Caco-2 (cell line): ENCODE measurements around the gene PROSER3. TPM values are rescaled to one million over a fixed set of nuclear protein-coding genes. Genes with fewer than 3 reads are reported as not detected.

Experiments used
- BruUV-seq: library from RNA; stranded (reverse); fragments of 400-500 nt; replicated peaks from 2 replicates; lab custom pipeline; 2021; lab: Mats Ljungman, UMichigan
- CTCF ChIA-PET: fragments of 300-600 bp; sonication (Branson Sonifier 250); formaldehyde crosslinking; loops from one replicate; lab custom pipeline; 2022; ENCODE audit warnings: antibody characterized with exemption; lab: Charles Lee
- POLR2A ChIA-PET: fragments of 300-600 bp; sonication (Branson Sonifier 250); formaldehyde crosslinking; loops from one replicate; lab custom pipeline; 2022; ENCODE audit warnings: antibody characterized with exemption; lab: Charles Lee
- DNase-seq, 2 experiments: peaks; one replicate each; pipeline versions ENCODE4 v3.0.0 to v3.0.0-alpha.2; 2020 to 2022
- H3K27me3 ChIP-seq: replicated peaks from 2 replicates; pipeline ENCODE4 v1.6.0; 2011; ENCODE audit warnings: low read length; ENCODE audit not compliant: control insufficient read depth, insufficient read depth
- H3K36me3 ChIP-seq: 2 replicates; pipeline ENCODE4 v1.5.1; 2011; ENCODE audit warnings: low read length; ENCODE audit not compliant: control insufficient read depth, insufficient read depth
- H3K4me1 ChIP-seq: fragments of 250-450 bp; sonication (Bioruptor Pico); 2 replicates; pipeline ENCODE4 v1.5.1; 2020; ENCODE audit warnings: mild to moderate bottlenecking
- H3K4me3 ChIP-seq: 2 replicates; pipeline ENCODE4 v1.5.1; 2011; ENCODE audit warnings: low read depth, mild to moderate bottlenecking, control low read depth, low read length
- H3K9me3 ChIP-seq: fragments of 250-450 bp; sonication (Bioruptor Pico); 2 replicates; pipeline ENCODE4 v1.5.1; 2020; ENCODE audit warnings: mild to moderate bottlenecking, moderate library complexity
- H3K27ac Mint-ChIP-seq: one replicate; pipeline ENCODE4 v1.8.0; 2022; ENCODE audit warnings: mixed read lengths; ENCODE audit not compliant: unreplicated experiment
- H3K27me3 Mint-ChIP-seq: one replicate; pipeline ENCODE4 v1.8.0; 2022; ENCODE audit warnings: mixed read lengths; ENCODE audit not compliant: insufficient read depth, unreplicated experiment
- H3K36me3 Mint-ChIP-seq: one replicate; pipeline ENCODE4 v1.8.0; 2022; ENCODE audit warnings: mild to moderate bottlenecking, mixed read lengths; ENCODE audit not compliant: insufficient read depth, unreplicated experiment
- H3K4me1 Mint-ChIP-seq: one replicate; pipeline ENCODE4 v1.8.0; 2022; ENCODE audit warnings: low read depth, mixed read lengths; ENCODE audit not compliant: unreplicated experiment
- H3K4me3 Mint-ChIP-seq: one replicate; pipeline ENCODE4 v1.8.0; 2022; ENCODE audit warnings: mild to moderate bottlenecking, moderate library complexity, mixed read lengths; ENCODE audit not compliant: unreplicated experiment
- H3K9me3 Mint-ChIP-seq: one replicate; pipeline ENCODE4 v1.8.0; 2022; ENCODE audit warnings: mixed read lengths; ENCODE audit not compliant: unreplicated experiment
- CTCF ChIP-seq, 2 experiments: fragments of 200-600 bp in 1 of 2; IDR thresholded peaks; 1 replicate in 1 of 2; 2 replicates in 1 of 2; pipeline versions ENCODE4 v1.5.1 to v1.8.0; 2011 to 2022; ENCODE audit warnings: antibody characterized with exemption in 1 of 2, control low read depth in 1 of 2, inconsistent platforms in 1 of 2, low read depth in 1 of 2, low read length in 1 of 2, mild to moderate bottlenecking in 1 of 2, moderate library complexity in 1 of 2; ENCODE audit not compliant: insufficient read depth in 1 of 2, severe bottlenecking in 1 of 2, unreplicated experiment in 1 of 2
- intact Hi-C: fragments of 100-400 bp; cut with micrococcal nuclease; formaldehyde crosslinking; loops from one replicate; pipeline ENCODE4 v1.10.0; 2022; ENCODE audit not compliant: unreplicated experiment
- total RNA-seq: library from RNA; stranded (reverse); gene quantifications from 2 replicates; pipeline ENCODE4 v1.2.3, GENCODE V29; 2022

The PROSER3 gene
- total RNA-seq, 1 experiment from 2014 or later = 34.6 TPM

- ChIA-PET POLR2A (no interaction called here), CTCF (interaction anchor here (0.6 kb wide), 1 partner anchor 22 kb away, joined by 3 read pairs; no protein-coding TSS in a partner anchor)
- no peak for DNase-seq
- intact Hi-C loops = no loop called here
- Mint-ChIP-seq H3K4me3 (no peak overlapping the region), H3K27me3 (peaks cover 10% of the 10 kb centered on the region), H3K9me3 (no peaks in the 10 kb centered on the region), H3K4me1 (no peaks in the 10 kb centered on the region), H3K27ac (no peak overlapping the region), H3K36me3 (peaks cover 5% of the 10 kb centered on the region)
- Histone ChIP-seq H3K4me1 (no peaks in the 10 kb centered on the region), H3K27me3 (no peaks in the 10 kb centered on the region), H3K36me3 (no peaks in the 10 kb centered on the region), H3K4me3 (no peak overlapping the region), H3K9me3 (no peaks in the 10 kb centered on the region)
- no TSS peak for BruUV-seq
- TF ChIP-seq CTCF (IDR thresholded peaks at IDR 0.05; ENCODE audit: insufficient read depth in 1 of 2, low read depth in 1 of 2, low read length in 1 of 2, severe bottlenecking in 1 of 2, unreplicated experiment in 1 of 2) = no peak
Observed at GRCh38 chr19:35797663-35798062, 39.7 kb downstream of the PROSER3 start.

DNA sequence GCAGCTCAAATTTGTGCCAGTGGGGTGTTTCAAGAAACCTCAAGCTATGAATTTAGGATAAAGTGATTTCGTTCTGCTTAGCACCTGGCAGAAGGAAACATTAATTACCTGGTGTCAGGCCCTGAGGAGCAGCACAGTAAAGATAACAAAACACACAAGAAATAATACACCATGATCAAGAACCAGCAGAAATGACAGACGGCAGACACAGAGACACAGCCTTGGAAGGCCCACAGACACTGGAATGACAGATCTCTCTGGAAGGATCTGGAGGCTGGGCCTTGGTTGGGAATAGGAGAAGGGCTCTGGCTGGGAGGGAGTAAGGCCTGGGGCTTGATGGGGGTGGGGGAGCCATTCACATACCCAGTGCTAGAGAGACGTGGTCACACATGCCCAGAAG is 43.9 kb downstream of the PROSER3 start:
- H3K9me3 ChIP-seq = no peaks in the 10 kb centered on the region
- no peak overlapping the region for H3K27ac Mint-ChIP-seq
- peaks cover 10% of the 10 kb centered on the region for H3K27me3 Mint-ChIP-seq
- no peak for DNase-seq
- H3K4me1 Mint-ChIP-seq = no peaks in the 10 kb centered on the region
- intact Hi-C loops = no loop called here
- no peaks in the 10 kb centered on the region for H3K27me3 ChIP-seq
- no peaks in the 10 kb centered on the region for H3K36me3 ChIP-seq
- H3K9me3 Mint-ChIP-seq = no peaks in the 10 kb centered on the region
- no peak for TF ChIP-seq CTCF (IDR thresholded peaks at IDR 0.05; ENCODE audit: insufficient read depth in 1 of 2, low read depth in 1 of 2, low read length in 1 of 2, severe bottlenecking in 1 of 2, unreplicated experiment in 1 of 2)
- no peaks in the 10 kb centered on the region for H3K4me1 ChIP-seq
- no peaks in the 10 kb centered on the region for H3K36me3 Mint-ChIP-seq
- ChIA-PET POLR2A (no interaction called here), CTCF (no interaction called here)
- no TSS peak for BruUV-seq
- no peak overlapping the region for H3K4me3 ChIP-seq
- H3K4me3 Mint-ChIP-seq = no peak overlapping the region

GRCh38 chr19:35805526-35806102 is 47.6 kb downstream of the PROSER3 start:
- CTCF ChIA-PET = no interaction called here
- Histone ChIP-seq H3K4me1 (no peaks in the 10 kb centered on the region), H3K27me3 (no peaks in the 10 kb centered on the region), H3K9me3 (no peaks in the 10 kb centered on the region), H3K36me3 (no peaks in the 10 kb centered on the region), H3K4me3 (no peak overlapping the region)
- H3K4me3 Mint-ChIP-seq = no peak overlapping the region
- no peaks in the 10 kb centered on the region for H3K36me3 Mint-ChIP-seq
- POLR2A ChIA-PET = no interaction called here
- no peak for TF ChIP-seq CTCF (IDR thresholded peaks at IDR 0.05; ENCODE audit: insufficient read depth in 1 of 2, low read depth in 1 of 2, low read length in 1 of 2, severe bottlenecking in 1 of 2, unreplicated experiment in 1 of 2)
- no peak for DNase-seq
- H3K27ac Mint-ChIP-seq = no peak overlapping the region
- H3K4me1 Mint-ChIP-seq = no peaks in the 10 kb centered on the region
- intact Hi-C loops = no loop called here
- no TSS peak for BruUV-seq
- H3K9me3 Mint-ChIP-seq = no peaks in the 10 kb centered on the region
- peaks cover 7% of the 10 kb centered on the region for H3K27me3 Mint-ChIP-seq
